ENCODE measurements around the gene ZFR2. TPM values are rescaled to one million over a fixed set of nuclear protein-coding genes. Genes with fewer than 3 reads are reported as not detected.

ZFR2 gene
- total and polyA plus RNA-seq, 2 of the 8 experiments (the other 6 are each of a cell fraction or from before 2014, with no cell fraction given) = 14.5 to 28.4 TPM

DNA sequence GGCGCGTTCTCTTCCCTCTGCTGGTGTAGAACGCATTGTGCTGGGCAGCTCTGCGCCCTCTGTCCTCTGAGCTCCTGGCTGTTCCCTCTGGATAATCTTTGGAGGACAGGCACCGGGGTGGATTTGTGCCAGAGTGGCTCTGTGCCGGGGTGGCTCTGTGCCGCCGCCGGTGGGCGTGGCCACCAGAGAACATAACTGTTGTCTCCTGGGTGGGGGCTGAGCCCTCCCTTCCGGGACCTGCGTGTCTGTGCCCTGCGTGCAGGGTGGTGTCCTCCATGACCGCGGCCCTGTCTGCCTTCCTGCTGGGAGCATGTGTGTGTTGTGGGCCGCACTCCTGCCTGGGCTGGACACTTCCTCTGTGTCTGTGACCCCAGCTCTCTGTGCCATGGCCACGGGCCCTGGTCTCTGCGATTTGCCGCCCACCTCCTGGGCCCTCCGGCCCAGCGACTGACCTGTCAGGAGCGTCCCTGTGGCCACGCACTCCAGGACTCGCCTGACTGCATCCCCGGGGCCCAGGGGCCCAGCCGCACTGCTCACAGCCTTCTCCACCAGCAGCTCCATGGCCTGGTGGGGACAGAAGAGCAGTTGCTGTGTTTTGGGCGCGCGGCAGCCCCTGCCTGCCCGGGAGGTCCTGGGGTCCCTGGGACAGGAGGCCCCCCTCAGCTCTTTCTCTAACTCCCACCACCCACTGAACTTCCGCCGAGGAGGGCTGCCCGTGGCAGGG, 60.3 kb downstream of the ZFR2 start (continued):
- TF ChIP-seq, protein P1, sequence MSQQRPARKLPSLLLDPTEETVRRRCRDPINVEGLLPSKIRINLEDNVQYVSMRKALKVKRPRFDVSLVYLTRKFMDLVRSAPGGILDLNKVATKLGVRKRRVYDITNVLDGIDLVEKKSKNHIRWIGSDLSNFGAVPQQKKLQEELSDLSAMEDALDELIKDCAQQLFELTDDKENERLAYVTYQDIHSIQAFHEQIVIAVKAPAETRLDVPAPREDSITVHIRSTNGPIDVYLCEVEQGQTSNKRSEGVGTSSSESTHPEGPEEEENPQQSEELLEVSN (IDR thresholded peaks at IDR 0.05) = no peak
- TF ChIP-seq RFX5 (IDR thresholded peaks at IDR 0.05; ENCODE audit: borderline replicate concordance, low read depth, low read length) (no peak), SRF (IDR thresholded peaks at IDR 0.05; ENCODE audit: low read depth, low read length) (no peak), EGR1 (IDR thresholded peaks at IDR 0.05; ENCODE audit: borderline replicate concordance, low read depth, low read length) (no peak), GTF2F1 (IDR thresholded peaks at IDR 0.05; ENCODE audit: borderline replicate concordance, low read depth, low read length) (no peak), CTBP2 (IDR thresholded peaks at IDR 0.05; ENCODE audit: borderline replicate concordance, insufficient read depth, insufficient read length, low read length) (no peak), ZNF274 (IDR thresholded peaks at IDR 0.05; ENCODE audit: borderline replicate concordance, extremely low read depth, low read length) (no peak)

All from H1 (cell line).